Central memory CD8-positive, alpha-beta T cell (primary cell): ENCODE data around the gene OTOP1.
A peak's percentile ranks its signal among the peaks of the same experiment; 100 is the strongest.
"Not testable (repeated sequence)": the region's sequence is repeated elsewhere in the genome, so short reads cannot be mapped to it uniquely, and the experiment has no call there.

Experiments used
- ATAC-seq: fragments of 150-1000 bp; cut with Tn5 transposase; replicated peaks from 2 replicates; pipeline ENCODE4 v1.10.0; 2022; ENCODE audit warnings: mild to moderate bottlenecking, moderate FRiP score, moderate number of reproducible peaks; ENCODE audit not compliant: poor library complexity, severe bottlenecking; ENCODE audit errors: extremely low read depth
- DNase-seq, 2 donors: peaks; one replicate each; pipeline ENCODE4 v3.0.0; 2021; ENCODE audit warnings: low spot score in 2 of 2
- H3K27ac Mint-ChIP-seq: one replicate; pipeline ENCODE4 v1.8.0; 2022; ENCODE audit warnings: low read depth, mild to moderate bottlenecking, moderate library complexity, mixed read lengths
- H3K27me3 Mint-ChIP-seq: one replicate; pipeline ENCODE4 v1.8.0; 2022; ENCODE audit warnings: mixed read lengths
- H3K36me3 Mint-ChIP-seq: one replicate; pipeline ENCODE4 v1.8.0; 2022; ENCODE audit warnings: mild to moderate bottlenecking, moderate library complexity, mixed read lengths; ENCODE audit not compliant: insufficient read depth
- H3K4me1 Mint-ChIP-seq: one replicate; pipeline ENCODE4 v1.8.0; 2022; ENCODE audit warnings: mixed read lengths
- H3K4me3 Mint-ChIP-seq: one replicate; pipeline ENCODE4 v1.8.0; 2022; ENCODE audit warnings: mild to moderate bottlenecking, moderate library complexity, mixed read lengths
- H3K9me3 Mint-ChIP-seq: one replicate; pipeline ENCODE4 v1.8.0; 2022; ENCODE audit warnings: mixed read lengths

Gene OTOP1

DNA sequence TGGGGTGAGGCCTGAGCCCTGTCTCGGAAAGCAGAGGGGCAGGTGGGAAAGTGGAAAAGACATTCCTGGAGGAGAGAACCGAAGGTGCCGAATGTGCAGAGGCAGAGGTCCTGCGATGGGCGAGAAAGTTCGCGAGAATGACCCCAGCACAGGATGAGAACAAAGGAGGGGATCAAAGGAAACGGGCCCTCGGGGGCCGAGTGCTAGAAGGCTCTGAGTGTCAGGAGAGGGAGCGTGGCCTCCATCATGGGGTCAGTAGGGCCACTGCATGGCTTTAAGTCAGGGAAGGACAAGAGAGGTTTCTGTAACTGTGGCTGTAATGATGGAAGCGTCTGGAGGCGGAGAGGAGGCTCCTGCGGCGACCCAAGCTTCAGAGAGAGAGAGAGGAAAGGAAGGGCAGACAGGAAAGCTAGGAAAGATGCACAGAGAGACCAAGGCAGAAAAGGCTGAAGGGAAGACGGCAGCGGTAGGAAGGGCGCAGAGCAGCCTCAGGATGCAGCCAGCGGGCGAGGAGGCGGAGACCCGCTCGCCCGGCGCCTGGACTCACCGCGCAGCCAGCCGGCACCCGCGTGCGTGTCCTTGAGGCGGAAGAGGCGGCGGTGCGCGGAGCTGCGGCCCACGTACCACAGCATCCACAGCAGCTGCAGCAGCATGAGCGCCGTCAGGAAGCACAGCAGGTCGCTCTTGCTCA, 669 bp downstream of the OTOP1 start:
- Mint-ChIP-seq H3K27ac (no peak overlapping the region), H3K27me3 (peaks cover 75% of the 10 kb centered on the region), H3K4me1 (peaks cover 8% of the 10 kb centered on the region), H3K36me3 (peaks cover 2% of the 10 kb centered on the region), H3K4me3 (peak overlapping the region; percentile 16), H3K9me3 (no peaks in the 10 kb centered on the region)
- no peak for DNase-seq
- ATAC-seq, result no peak

DNA sequence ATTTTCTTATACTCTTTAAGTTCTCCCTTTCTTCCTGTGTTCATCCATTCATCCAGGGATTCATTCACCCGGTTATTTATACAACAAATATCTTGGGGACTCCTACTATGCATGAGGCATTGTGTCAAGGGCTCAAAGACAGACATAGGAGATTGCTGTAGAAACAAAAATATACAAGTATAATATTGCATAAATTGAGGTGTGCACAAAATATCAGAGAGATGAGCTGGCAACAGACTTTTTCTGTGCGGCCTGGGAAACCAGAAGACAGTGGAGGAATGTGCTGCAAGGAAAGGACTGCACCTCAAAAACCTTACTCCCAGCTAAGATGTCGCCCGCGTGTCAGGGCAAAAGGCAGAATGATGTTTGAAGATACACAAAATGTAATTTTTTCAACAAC, 9.6 kb downstream of the OTOP1 start:
- Mint-ChIP-seq H3K36me3 (no peaks in the 10 kb centered on the region), H3K27ac (no peak overlapping the region), H3K27me3 (peaks cover 55% of the 10 kb centered on the region), H3K4me1 (no peaks in the 10 kb centered on the region), H3K4me3 (no peak overlapping the region), H3K9me3 (no peaks in the 10 kb centered on the region)
- no peak for ATAC-seq
- no peak for DNase-seq

GRCh38 chr4:4216648-4217047, 10.1 kb downstream of the OTOP1 start:
- Mint-ChIP-seq H3K9me3 (no peaks in the 10 kb centered on the region), H3K4me3 (no peak overlapping the region), H3K27ac (no peak overlapping the region), H3K4me1 (no peaks in the 10 kb centered on the region), H3K27me3 (peaks cover 53% of the 10 kb centered on the region), H3K36me3 (no peaks in the 10 kb centered on the region)
- DNase-seq (no peak), ATAC-seq (no peak)

DNA sequence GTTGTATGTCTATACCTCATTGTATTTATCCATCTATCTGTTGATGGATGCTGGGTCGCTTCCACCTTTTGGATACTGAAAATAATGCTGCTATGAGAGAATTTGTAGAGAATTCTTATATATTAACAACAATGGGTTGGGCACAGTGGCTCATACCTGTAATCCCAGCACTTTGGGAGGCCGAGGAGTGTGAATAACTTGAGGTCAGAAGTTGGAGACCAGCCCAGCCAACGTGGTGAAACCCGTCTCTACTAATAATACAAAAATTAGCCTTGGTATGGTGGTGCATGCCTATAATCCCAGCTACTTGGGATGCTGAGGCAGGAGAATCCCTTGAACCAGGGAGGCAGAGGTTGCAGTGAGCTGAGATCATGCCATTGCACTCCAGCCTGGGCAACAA, 13.1 kb downstream of the OTOP1 start:
- ATAC-seq, H3K27ac Mint-ChIP-seq, H3K9me3 Mint-ChIP-seq, H3K4me3 Mint-ChIP-seq, H3K36me3 Mint-ChIP-seq, DNase-seq, H3K4me1 Mint-ChIP-seq: not testable (repeated sequence)
- peaks cover 78% of the 10 kb centered on the region for H3K27me3 Mint-ChIP-seq

DNA sequence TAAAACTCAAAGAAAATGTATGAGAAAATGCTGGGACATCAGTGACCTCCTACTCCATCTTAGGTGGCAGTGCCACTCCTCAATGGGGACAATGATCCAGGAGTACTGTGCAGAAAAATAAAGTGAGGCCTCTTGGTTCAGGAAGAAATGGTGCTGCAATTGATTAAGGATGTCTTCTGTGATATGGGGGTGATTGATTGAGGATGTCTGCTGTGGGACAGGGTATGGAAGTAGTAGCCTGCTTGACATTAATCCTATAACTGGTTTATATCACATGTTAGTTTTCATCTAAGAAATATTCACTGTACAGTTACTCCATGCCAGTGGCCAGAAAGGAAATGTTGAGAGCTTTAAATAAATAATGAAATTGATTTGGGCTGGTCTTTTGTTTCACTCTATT, 20.5 kb downstream of the OTOP1 start:
- ATAC-seq (no peak), DNase-seq (no peak)
- no peaks in the 10 kb centered on the region for H3K9me3 Mint-ChIP-seq
- no peaks in the 10 kb centered on the region for H3K36me3 Mint-ChIP-seq
- H3K27me3 Mint-ChIP-seq, result peaks cover 94% of the 10 kb centered on the region
- no peak overlapping the region for H3K4me3 Mint-ChIP-seq
- H3K27ac Mint-ChIP-seq, result no peak overlapping the region
- no peaks in the 10 kb centered on the region for H3K4me1 Mint-ChIP-seq

- Mint-ChIP-seq H3K4me3 (no peak overlapping the region), H3K4me1 (no peaks in the 10 kb centered on the region), H3K36me3 (no peaks in the 10 kb centered on the region), H3K27me3 (peaks cover 79% of the 10 kb centered on the region), H3K27ac (no peak overlapping the region), H3K9me3 (no peaks in the 10 kb centered on the region)
- DNase-seq (no peak), ATAC-seq (no peak)
Measured at GRCh38 chr4:4204401-4204745, 22.4 kb downstream of the OTOP1 start.

DNA sequence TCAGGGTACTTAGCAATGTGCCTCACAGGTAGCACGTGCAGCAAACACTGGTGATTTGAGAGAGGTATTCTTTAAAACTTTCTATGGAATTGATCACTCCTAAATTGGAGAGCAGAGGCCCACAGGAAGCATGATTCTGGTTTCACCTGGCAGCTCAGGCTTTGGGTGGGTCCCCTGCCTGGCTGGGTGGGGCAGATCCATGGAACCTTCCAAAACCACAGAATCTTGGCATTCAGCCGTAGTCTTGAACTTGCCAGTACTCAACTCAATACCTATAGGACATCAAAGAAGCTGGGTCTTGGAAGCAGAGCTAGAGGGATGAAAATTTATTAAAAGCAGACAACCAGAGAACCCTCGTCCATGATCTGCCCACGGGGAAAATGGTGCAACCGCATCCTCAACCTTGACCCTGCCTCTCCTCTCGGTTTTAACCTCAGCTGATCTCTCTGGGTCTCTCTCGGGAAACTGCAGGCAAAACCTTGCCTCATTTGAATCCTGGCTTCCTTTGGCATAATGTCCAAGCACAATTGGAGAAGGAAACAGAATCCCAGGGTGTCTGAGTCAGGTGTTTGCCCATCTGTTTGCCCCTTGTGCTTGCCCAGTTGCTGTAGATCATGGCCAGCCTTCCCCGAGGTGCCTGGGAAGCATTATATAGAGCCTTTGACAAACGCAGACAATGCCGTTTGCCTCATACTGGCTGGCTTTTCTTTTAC, 22.9 kb downstream of the OTOP1 start:
- ATAC-seq (no peak), DNase-seq (no peak)
- Mint-ChIP-seq H3K4me1 (no peaks in the 10 kb centered on the region), H3K27me3 (peaks cover 78% of the 10 kb centered on the region), H3K27ac (no peak overlapping the region), H3K9me3 (no peaks in the 10 kb centered on the region), H3K4me3 (no peak overlapping the region), H3K36me3 (no peaks in the 10 kb centered on the region)

GRCh38 chr4:4202510-4202909, 24.2 kb downstream of the OTOP1 start:
- ATAC-seq, result no peak
- Mint-ChIP-seq H3K27me3 (peaks cover 78% of the 10 kb centered on the region), H3K4me1 (no peaks in the 10 kb centered on the region), H3K9me3 (no peaks in the 10 kb centered on the region), H3K4me3 (no peak overlapping the region), H3K27ac (no peak overlapping the region), H3K36me3 (no peaks in the 10 kb centered on the region)
- no peak for DNase-seq

GRCh38 chr4:4200624-4201023, 26.1 kb downstream of the OTOP1 start:
- no peak for DNase-seq
- H3K4me1 Mint-ChIP-seq, result no peaks in the 10 kb centered on the region
- no peak overlapping the region for H3K4me3 Mint-ChIP-seq
- H3K27me3 Mint-ChIP-seq, result peaks cover 78% of the 10 kb centered on the region
- ATAC-seq, result no peak
- no peaks in the 10 kb centered on the region for H3K9me3 Mint-ChIP-seq
- H3K27ac Mint-ChIP-seq, result no peak overlapping the region
- H3K36me3 Mint-ChIP-seq, result no peaks in the 10 kb centered on the region

DNA sequence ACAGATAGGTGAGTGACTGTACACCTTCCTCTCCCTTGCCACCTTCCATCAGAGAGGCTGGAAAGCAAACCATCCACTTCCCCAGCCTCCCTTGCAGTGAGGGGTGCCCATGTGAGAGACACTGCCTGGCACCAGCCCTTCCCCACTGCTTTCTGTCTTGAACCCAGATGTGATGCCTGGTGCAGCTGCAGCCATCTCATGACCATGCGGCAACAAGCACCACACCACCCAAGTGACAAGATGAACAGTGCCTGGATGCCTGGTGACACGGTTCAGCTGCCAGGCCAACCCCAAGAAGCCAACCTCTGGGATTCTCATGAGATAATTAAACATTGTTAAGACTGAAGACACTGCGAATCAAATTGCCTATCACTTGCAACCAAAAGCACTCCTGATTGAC, 31.4 kb downstream of the OTOP1 start:
- peaks cover 81% of the 10 kb centered on the region for H3K27me3 Mint-ChIP-seq
- no peaks in the 10 kb centered on the region for H3K9me3 Mint-ChIP-seq
- H3K4me3 Mint-ChIP-seq, result no peak overlapping the region
- no peak for DNase-seq
- no peaks in the 10 kb centered on the region for H3K36me3 Mint-ChIP-seq
- no peak for ATAC-seq
- peaks cover 9% of the 10 kb centered on the region for H3K4me1 Mint-ChIP-seq
- H3K27ac Mint-ChIP-seq, result no peak overlapping the region

- not testable (repeated sequence) for H3K27ac Mint-ChIP-seq, H3K9me3 Mint-ChIP-seq, ATAC-seq, DNase-seq, H3K4me1 Mint-ChIP-seq, H3K36me3 Mint-ChIP-seq, H3K4me3 Mint-ChIP-seq
- H3K27me3 Mint-ChIP-seq, result peaks cover 74% of the 10 kb centered on the region
Measured at GRCh38 chr4:4188557-4188956, 38.2 kb downstream of the OTOP1 start.

DNA sequence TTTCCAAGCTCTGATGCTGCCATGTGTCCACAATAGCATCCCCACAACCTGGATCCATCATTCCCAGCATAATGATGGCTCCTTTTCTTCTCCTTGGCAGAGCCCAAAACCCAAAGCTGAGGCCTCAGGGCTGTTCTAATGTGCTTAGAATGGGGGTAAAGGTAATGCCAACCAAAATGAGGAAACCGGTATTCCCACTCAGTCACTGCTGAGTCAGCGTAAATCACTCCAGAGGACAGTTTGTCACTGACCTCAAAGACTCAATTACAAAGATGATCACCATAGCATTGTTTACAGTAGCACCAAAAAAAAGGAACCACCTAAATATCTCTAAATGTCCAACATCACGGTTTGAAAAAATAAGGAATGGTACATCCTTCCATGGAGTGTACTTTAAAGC, 41.2 kb downstream of the OTOP1 start:
- Mint-ChIP-seq H3K4me3 (no peak overlapping the region), H3K27ac (no peak overlapping the region)

DNA sequence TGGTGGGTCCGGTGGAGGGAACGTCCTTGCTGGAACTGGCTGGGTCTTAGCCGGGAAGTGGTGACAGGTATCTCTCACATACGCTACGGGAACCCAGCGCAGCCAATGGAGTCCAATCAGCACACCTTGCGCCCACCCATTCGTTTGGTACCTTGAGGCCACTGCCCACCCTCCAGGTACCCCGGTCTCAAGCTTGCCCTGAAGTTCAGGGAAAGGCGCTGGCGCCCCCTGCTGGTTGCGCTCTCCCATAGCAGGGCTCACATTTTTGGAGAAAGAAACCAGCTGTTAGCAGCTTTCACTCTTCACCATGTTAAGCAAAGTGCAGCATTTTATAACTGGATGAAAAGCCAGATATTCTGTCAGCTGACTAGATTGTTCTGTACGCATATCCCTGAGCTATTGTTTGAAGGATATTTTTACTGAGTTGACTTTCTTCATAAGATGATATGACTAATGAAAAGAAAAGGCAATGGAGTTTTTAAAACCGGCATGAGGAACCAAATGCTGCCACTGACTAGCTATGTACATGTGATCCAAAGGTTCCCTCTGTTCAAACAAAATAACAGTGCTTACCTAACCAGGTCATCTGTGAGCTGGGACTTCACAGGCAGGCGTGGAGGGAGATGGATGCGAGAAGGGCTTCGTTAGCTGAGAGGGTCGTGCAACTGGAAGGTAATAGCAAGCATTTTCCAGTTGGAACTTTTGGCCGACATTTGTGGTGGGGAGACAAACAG, 43.7 kb downstream of the OTOP1 start:
- no peak overlapping the region for H3K27ac Mint-ChIP-seq
- H3K4me3 Mint-ChIP-seq, result no peak overlapping the region
- H3K9me3 Mint-ChIP-seq, result no peaks in the 10 kb centered on the region
- H3K27me3 Mint-ChIP-seq, result peaks cover 81% of the 10 kb centered on the region
- ATAC-seq, result no peak
- H3K4me1 Mint-ChIP-seq, result no peaks in the 10 kb centered on the region
- DNase-seq, result no peak
- no peaks in the 10 kb centered on the region for H3K36me3 Mint-ChIP-seq

More for the DNA sequence above, 41.2 kb downstream of the OTOP1 start:
- peaks cover 74% of the 10 kb centered on the region for H3K27me3 Mint-ChIP-seq
- ATAC-seq (no peak), DNase-seq (no peak)
- no peaks in the 10 kb centered on the region for H3K4me1 Mint-ChIP-seq
- H3K36me3 Mint-ChIP-seq, result no peaks in the 10 kb centered on the region
- H3K9me3 Mint-ChIP-seq, result no peaks in the 10 kb centered on the region
